SK-N-DZ (cell line): ENCODE results near the gene SLC35B4.
"Not testable (repeated sequence)": the region's sequence is repeated elsewhere in the genome, so short reads cannot be mapped to it uniquely, and the experiment has no call there.

Source experiments
- DNase-seq: peaks from one replicate; pipeline ENCODE4 v3.0.0-alpha.2; 2015; ENCODE audit warnings: low spot score

SLC35B4 gene

GRCh38 chr7:134332892-134333291 lies 16.2 kb upstream of the SLC35B4 start:
- DNase-seq = no peak

GRCh38 chr7:134331393-134331792 lies 14.7 kb upstream of the SLC35B4 start:
- no peak for DNase-seq

GRCh38 chr7:134330974-134331373 lies 14.2 kb upstream of the SLC35B4 start:
- DNase-seq = no peak

GRCh38 chr7:134329614-134330346 lies 13.1 kb upstream of the SLC35B4 start:
- peak; percentile 13 for DNase-seq

- no peak for DNase-seq
These were observed 12.2 kb upstream of the SLC35B4 start for GRCh38 chr7:134328900-134329299.

- DNase-seq = peak; percentile 53
These were observed 11.2 kb upstream of the SLC35B4 start for GRCh38 chr7:134327896-134328295.

GRCh38 chr7:134324107-134324506 lies 7.4 kb upstream of the SLC35B4 start:
- DNase-seq = no peak

- DNase-seq = no peak
These were observed 3.5 kb upstream of the SLC35B4 start for GRCh38 chr7:134320201-134320600.

- no peak for DNase-seq
These were observed 1.7 kb upstream of the SLC35B4 start for GRCh38 chr7:134318443-134318842.

- no peak for DNase-seq
These were observed 704 bp upstream of the SLC35B4 start for GRCh38 chr7:134317434-134317833.

- DNase-seq = no peak
These were observed 821 bp downstream of the SLC35B4 start for GRCh38 chr7:134315679-134316538.

- DNase-seq = no peak
These were observed 3.2 kb downstream of the SLC35B4 start for GRCh38 chr7:134313543-134313942.

- no peak for DNase-seq
These were observed 4.0 kb downstream of the SLC35B4 start for GRCh38 chr7:134312717-134313116.

GRCh38 chr7:134311807-134312206 lies 4.9 kb downstream of the SLC35B4 start:
- DNase-seq = no peak

GRCh38 chr7:134308548-134308947 lies 8.2 kb downstream of the SLC35B4 start:
- no peak for DNase-seq

- no peak for DNase-seq
These were observed 9.4 kb downstream of the SLC35B4 start for GRCh38 chr7:134307320-134307719.

- no peak for DNase-seq
These were observed 14.6 kb downstream of the SLC35B4 start for GRCh38 chr7:134302120-134302519.

- no peak for DNase-seq
These were observed 15.1 kb downstream of the SLC35B4 start for GRCh38 chr7:134301592-134301991.

- DNase-seq = no peak
These were observed 15.7 kb downstream of the SLC35B4 start for GRCh38 chr7:134300988-134301387.

- DNase-seq = no peak
These were observed 17.6 kb downstream of the SLC35B4 start for GRCh38 chr7:134298902-134299683.

GRCh38 chr7:134297489-134297888 lies 19.2 kb downstream of the SLC35B4 start:
- DNase-seq = no peak

- not testable (repeated sequence) for DNase-seq
These were observed 20.7 kb downstream of the SLC35B4 start for GRCh38 chr7:134295982-134296381.
